CD4-positive, CD25-positive, alpha-beta regulatory T cell (primary cell): ENCODE measurements around the gene NR3C2. TPM values are rescaled to one million over a fixed set of nuclear protein-coding genes. Genes with fewer than 3 reads are reported as not detected.

Source experiments
- ATAC-seq, 2 donors: fragments of 150-1000 bp; cut with Tn5 transposase; one replicate each; pipeline ENCODE4 v1.10.0; 2021; ENCODE audit warnings: low read depth in 2 of 2, moderate number of reproducible peaks in 2 of 2, moderate library complexity in 1 of 2
- DNase-seq, 3 donors: peaks; one replicate each; pipeline versions ENCODE4 v3.0.0 to v3.0.0-alpha.2; 2012 to 2022; ENCODE audit warnings: mixed read lengths in 1 of 3
- H3K27ac ChIP-seq: one replicate; pipeline ENCODE4 v1.7.0; 2013; ENCODE audit warnings: mild to moderate bottlenecking, low read length; ENCODE audit not compliant: insufficient read depth, poor library complexity, severe bottlenecking
- H3K27me3 ChIP-seq: one replicate; pipeline ENCODE4 v1.7.0; 2013; ENCODE audit warnings: low read length; ENCODE audit not compliant: control insufficient read depth, insufficient read depth
- H3K36me3 ChIP-seq: one replicate; pipeline ENCODE4 v1.7.0; 2013; ENCODE audit warnings: mild to moderate bottlenecking, low read length, moderate library complexity; ENCODE audit not compliant: control insufficient read depth, insufficient read depth
- H3K4me1 ChIP-seq: 2 replicates; pipeline ENCODE4 v1.7.0; 2013; ENCODE audit warnings: mild to moderate bottlenecking, low read length; ENCODE audit not compliant: insufficient read depth, control insufficient read depth, poor library complexity, severe bottlenecking
- H3K4me3 ChIP-seq: one replicate; pipeline ENCODE4 v1.7.0; 2013; ENCODE audit warnings: low read depth, mild to moderate bottlenecking, low read length, moderate library complexity
- H3K9me3 ChIP-seq, 2 experiments: 1 replicate in 1 of 2; 2 replicates in 1 of 2; pipeline ENCODE4 v1.7.0; 2013; ENCODE audit warnings: low read length in 2 of 2, mild to moderate bottlenecking in 1 of 2, moderate library complexity in 1 of 2; ENCODE audit not compliant: control insufficient read depth in 2 of 2
- H3K27ac Mint-ChIP-seq, 3 donors: one replicate each; pipeline ENCODE4 v1.8.0; 2020 to 2022; ENCODE audit warnings: mild to moderate bottlenecking in 3 of 3, mixed read lengths in 3 of 3, moderate library complexity in 2 of 3
- H3K27me3 Mint-ChIP-seq: one replicate; pipeline ENCODE4 v1.8.0; 2022; ENCODE audit warnings: mild to moderate bottlenecking, mixed read lengths
- H3K36me3 Mint-ChIP-seq: one replicate; pipeline ENCODE4 v1.8.0; 2020; ENCODE audit warnings: mixed read lengths
- H3K4me1 Mint-ChIP-seq, 4 donors: one replicate each; pipeline ENCODE4 v1.8.0; 2020 to 2022; ENCODE audit warnings: mixed read lengths in 4 of 4, mild to moderate bottlenecking in 1 of 4
- H3K4me3 Mint-ChIP-seq, 4 donors: one replicate each; pipeline ENCODE4 v1.8.0; 2020 to 2022; ENCODE audit warnings: mild to moderate bottlenecking in 4 of 4, mixed read lengths in 4 of 4, moderate library complexity in 3 of 4
- H3K9me3 Mint-ChIP-seq, 7 donors: one replicate each; pipeline ENCODE4 v1.8.0; 2020 to 2022; ENCODE audit warnings: mixed read lengths in 7 of 7, mild to moderate bottlenecking in 3 of 7, moderate library complexity in 2 of 7
- polyA plus RNA-seq, 4 donors: library from polyadenylated mRNA; unstranded; fragments of 300-500 nt; fragmentation: Illumina TruSeq; gene quantifications; one replicate each; pipeline ENCODE4 v1.2.3, GENCODE V29; 2021
- total RNA-seq: library from RNA; stranded (reverse); gene quantifications from one replicate; pipeline ENCODE4 v1.2.3, GENCODE V29; 2022

NR3C2 gene
- total and polyA plus RNA-seq, 5 donors from 2014 or later = 1.2 to 16.1 (median 3.2) TPM

DNA sequence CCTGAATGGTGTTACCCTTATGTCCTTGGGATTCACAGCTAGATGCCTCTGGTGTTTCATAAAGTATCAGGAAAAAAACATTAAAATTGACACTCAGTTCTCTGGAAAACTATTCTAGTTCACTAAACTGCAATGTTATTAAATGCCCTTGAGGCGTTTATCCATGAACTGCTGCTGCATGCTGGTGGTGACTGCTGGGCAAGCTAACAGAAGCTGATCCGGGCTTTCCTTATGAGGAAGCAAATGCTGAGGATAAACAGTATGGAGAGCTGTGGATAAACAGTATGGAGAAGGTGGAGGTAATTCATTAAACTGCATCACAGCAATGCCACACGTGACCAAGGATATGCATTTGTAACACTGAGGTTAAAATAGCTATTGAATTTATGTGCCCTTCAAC, 227.0 kb downstream of the NR3C2 start:
- no peaks in the 10 kb centered on the region for H3K36me3 Mint-ChIP-seq
- ATAC-seq (no peak), DNase-seq (no peak)
- peaks cover 21 to 32% (median 29%) of the 10 kb centered on the region in 4 donors for H3K4me1 Mint-ChIP-seq
- no peaks in the 10 kb centered on the region for H3K9me3 ChIP-seq
- no peaks in the 10 kb centered on the region for H3K27me3 ChIP-seq
- H3K27ac Mint-ChIP-seq = no peak overlapping the region
- peaks cover 11% of the 10 kb centered on the region for H3K4me1 ChIP-seq
- H3K27me3 Mint-ChIP-seq = no peaks in the 10 kb centered on the region
- no peak overlapping the region for H3K4me3 ChIP-seq
- peaks cover 0 to 2% (median 0%) of the 10 kb centered on the region in 7 donors for H3K9me3 Mint-ChIP-seq
- H3K27ac ChIP-seq = no peak overlapping the region
- H3K36me3 ChIP-seq = no peaks in the 10 kb centered on the region
- H3K4me3 Mint-ChIP-seq = no peak overlapping the region

DNA sequence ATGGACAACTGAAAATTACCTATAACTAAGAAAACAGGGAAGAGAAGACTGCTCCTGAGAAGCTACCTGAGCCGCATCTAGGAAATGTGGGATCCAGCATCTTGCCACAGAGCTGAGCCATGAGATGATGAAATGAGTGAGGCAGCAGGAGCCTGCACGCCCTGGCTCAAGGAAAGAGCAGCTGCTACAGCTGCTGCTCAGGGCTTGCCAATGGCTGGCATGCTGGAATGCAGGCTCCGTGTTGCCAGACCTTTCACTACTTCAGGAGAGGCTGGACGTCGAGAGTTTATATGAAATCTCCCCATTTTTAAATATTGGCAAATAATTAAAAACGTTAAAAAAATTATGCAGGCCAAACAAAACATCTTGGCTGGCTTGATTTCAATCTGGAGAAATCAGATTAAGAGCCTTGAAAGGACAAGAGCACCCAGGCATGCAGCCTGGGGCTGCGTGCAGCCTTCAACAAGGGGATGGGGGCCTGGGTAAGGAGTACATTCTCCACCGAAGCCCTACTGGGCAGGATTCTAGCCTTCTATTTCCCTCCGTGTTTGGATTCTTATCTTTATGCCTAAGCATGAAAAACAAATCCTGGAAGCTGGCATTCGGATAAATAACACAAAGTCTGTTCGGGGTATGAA, 227.6 kb downstream of the NR3C2 start:
- DNase-seq = no peak
- H3K27ac Mint-ChIP-seq = no peak overlapping the region
- Histone ChIP-seq H3K27ac (no peak overlapping the region), H3K9me3 (no peaks in the 10 kb centered on the region), H3K4me3 (no peak overlapping the region), H3K4me1 (peaks cover 11% of the 10 kb centered on the region), H3K27me3 (no peaks in the 10 kb centered on the region), H3K36me3 (no peaks in the 10 kb centered on the region)
- no peak for ATAC-seq
- H3K9me3 Mint-ChIP-seq = peaks cover 0 to 2% (median 0%) of the 10 kb centered on the region in 7 donors
- H3K4me3 Mint-ChIP-seq = no peak overlapping the region
- H3K4me1 Mint-ChIP-seq = peaks cover 21 to 32% (median 29%) of the 10 kb centered on the region in 4 donors
- no peaks in the 10 kb centered on the region for H3K27me3 Mint-ChIP-seq
- H3K36me3 Mint-ChIP-seq = peaks cover under 1% of the 10 kb centered on the region

DNA sequence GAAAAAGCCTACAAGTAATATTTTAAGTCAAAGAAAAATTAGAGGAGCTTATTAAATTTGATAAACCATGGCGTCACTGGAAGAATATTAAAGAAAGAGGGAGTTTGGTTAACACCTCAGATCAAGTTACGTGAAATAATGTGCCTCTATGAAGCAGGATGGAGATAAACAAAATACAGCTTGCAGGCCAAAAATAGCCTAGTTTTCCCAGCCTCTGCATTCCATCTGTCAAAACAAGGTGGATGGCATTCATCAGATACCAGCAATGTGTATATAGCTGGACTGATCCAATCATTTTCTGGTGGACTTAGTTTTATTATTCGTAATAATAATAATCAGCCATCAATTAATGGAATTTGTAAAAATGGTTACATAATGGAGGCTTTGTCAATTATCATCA, 230.7 kb downstream of the NR3C2 start:
- H3K27me3 ChIP-seq = no peaks in the 10 kb centered on the region
- H3K36me3 Mint-ChIP-seq = peaks cover 10% of the 10 kb centered on the region
- no peaks in the 10 kb centered on the region for H3K36me3 ChIP-seq
- no peak for DNase-seq
- no peak overlapping the region for H3K27ac ChIP-seq
- peaks cover 5% of the 10 kb centered on the region for H3K4me1 ChIP-seq
- no peak for ATAC-seq
- H3K27ac Mint-ChIP-seq = no peak overlapping the region
- H3K9me3 ChIP-seq = no peaks in the 10 kb centered on the region
- H3K4me1 Mint-ChIP-seq = peaks cover 6 to 10% (median 8%) of the 10 kb centered on the region in 4 donors
- no peaks in the 10 kb centered on the region for H3K27me3 Mint-ChIP-seq
- H3K9me3 Mint-ChIP-seq = no peaks in the 10 kb centered on the region
- peak overlapping the region in 1 of 4 donors; percentile 39 for H3K4me3 Mint-ChIP-seq
- H3K4me3 ChIP-seq = no peak overlapping the region

DNA sequence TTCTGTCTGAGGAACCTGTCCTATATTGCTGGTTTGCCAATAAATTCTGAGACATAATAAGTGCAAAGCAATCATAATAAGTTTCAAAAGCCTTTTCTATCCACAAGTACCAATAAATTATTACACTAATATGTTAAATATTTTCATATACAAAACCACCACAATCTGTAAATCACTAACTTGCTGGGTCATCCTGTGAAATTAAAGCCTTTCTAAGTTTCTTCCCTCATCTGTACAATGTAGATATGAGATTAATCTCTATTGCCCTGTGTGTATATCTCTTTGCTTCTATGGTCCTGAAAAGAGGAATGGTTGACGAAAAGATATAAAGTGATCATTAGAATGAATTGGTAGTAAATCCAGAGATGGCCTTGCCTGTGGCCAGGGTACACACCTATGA, 231.6 kb downstream of the NR3C2 start:
- H3K27me3 ChIP-seq = no peaks in the 10 kb centered on the region
- Mint-ChIP-seq H3K27ac (no peak overlapping the region), H3K9me3 (no peaks in the 10 kb centered on the region), H3K4me1 (peaks cover under 1 to 10% (median 5%) of the 10 kb centered on the region in 4 donors), H3K4me3 (no peak overlapping the region), H3K27me3 (no peaks in the 10 kb centered on the region), H3K36me3 (peaks cover 13% of the 10 kb centered on the region)
- H3K36me3 ChIP-seq = no peaks in the 10 kb centered on the region
- no peaks in the 10 kb centered on the region for H3K9me3 ChIP-seq
- no peaks in the 10 kb centered on the region for H3K4me1 ChIP-seq
- ATAC-seq (no peak), DNase-seq (no peak)
- no peak overlapping the region for H3K27ac ChIP-seq
- no peak overlapping the region for H3K4me3 ChIP-seq

DNA sequence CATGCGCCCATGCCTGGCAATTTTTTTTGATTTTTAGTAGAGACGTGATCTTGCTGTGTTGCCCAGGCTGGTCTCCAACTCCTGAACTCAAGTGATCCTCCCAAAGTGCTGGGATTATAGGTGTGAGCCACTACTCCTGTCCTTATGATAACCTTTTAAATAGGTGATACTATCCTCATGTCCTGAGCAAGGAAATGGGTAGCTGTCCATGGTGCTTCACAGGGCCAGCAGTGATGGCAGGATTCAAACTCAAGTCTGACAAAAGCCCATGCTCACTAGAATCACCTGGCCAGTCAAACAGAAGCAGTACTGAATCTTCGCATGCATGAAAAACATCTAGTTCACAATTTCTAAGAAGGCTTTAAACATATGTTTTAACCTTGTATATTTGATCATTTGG, 235.1 kb downstream of the NR3C2 start:
- peaks cover 0 to 16% (median 6%) of the 10 kb centered on the region in 4 donors for H3K4me1 Mint-ChIP-seq
- no peaks in the 10 kb centered on the region for H3K27me3 ChIP-seq
- peaks cover 18% of the 10 kb centered on the region for H3K36me3 Mint-ChIP-seq
- DNase-seq (peak in 1 of 3 donors; percentile 4), ATAC-seq (no peak)
- H3K4me3 ChIP-seq = no peak overlapping the region
- no peaks in the 10 kb centered on the region for H3K27me3 Mint-ChIP-seq
- H3K27ac Mint-ChIP-seq = no peak overlapping the region
- H3K36me3 ChIP-seq = no peaks in the 10 kb centered on the region
- H3K9me3 ChIP-seq = no peaks in the 10 kb centered on the region
- H3K4me1 ChIP-seq = no peaks in the 10 kb centered on the region
- peak overlapping the region in 1 of 4 donors; percentile 43 for H3K4me3 Mint-ChIP-seq
- no peak overlapping the region for H3K27ac ChIP-seq
- H3K9me3 Mint-ChIP-seq = no peaks in the 10 kb centered on the region

DNA sequence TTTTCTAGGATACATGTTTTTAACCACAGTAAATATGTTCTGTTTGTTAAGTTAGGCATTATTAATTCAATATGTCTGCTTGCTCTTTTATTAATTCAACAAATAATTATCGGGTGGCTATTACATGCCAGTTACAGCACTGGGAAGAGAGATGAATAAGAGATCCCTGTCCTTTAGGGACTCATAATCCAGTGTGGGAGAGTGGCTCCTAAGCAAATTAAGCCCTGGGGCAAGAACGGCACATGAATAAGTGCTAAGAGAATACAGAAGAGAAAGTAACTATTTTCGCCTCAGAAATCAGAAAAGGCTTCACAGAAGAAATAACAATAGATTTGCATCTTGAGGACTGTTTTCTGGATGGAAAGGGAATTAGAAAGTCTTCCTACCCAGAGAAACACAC, 236.7 kb downstream of the NR3C2 start:
- no peak for ATAC-seq

DNA sequence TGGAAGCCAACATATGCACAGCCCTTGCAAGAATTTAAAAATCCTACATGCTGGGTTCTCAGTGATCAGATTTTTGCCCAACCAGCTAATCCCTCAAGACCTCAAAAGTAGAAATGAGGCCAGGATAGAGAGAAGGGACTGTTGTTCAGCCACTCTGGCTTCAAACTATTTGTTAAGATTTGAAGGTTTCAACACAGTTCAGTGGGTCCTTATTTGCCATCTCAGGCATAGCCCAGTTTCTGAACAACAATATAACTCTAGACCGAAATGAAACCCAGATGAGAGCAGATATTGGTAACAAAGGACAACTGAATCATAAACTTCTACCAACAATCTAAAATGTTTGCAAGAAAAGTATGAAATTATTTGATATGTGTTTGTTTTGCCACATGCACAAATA, 237.3 kb downstream of the NR3C2 start:
- ATAC-seq (no peak), DNase-seq (no peak)
- H3K36me3 ChIP-seq = no peaks in the 10 kb centered on the region
- H3K4me3 Mint-ChIP-seq = no peak overlapping the region
- H3K4me3 ChIP-seq = no peak overlapping the region
- H3K4me1 Mint-ChIP-seq = peaks cover 0 to 16% (median 5%) of the 10 kb centered on the region in 4 donors
- peaks cover 21% of the 10 kb centered on the region for H3K36me3 Mint-ChIP-seq
- H3K27ac Mint-ChIP-seq = no peak overlapping the region
- H3K9me3 Mint-ChIP-seq = no peaks in the 10 kb centered on the region
- no peaks in the 10 kb centered on the region for H3K27me3 ChIP-seq
- no peak overlapping the region for H3K27ac ChIP-seq
- H3K4me1 ChIP-seq = no peaks in the 10 kb centered on the region
- H3K27me3 Mint-ChIP-seq = no peaks in the 10 kb centered on the region
- H3K9me3 ChIP-seq = no peaks in the 10 kb centered on the region

More for the DNA sequence above, 236.7 kb downstream of the NR3C2 start:
- no peaks in the 10 kb centered on the region for H3K36me3 ChIP-seq
- H3K27ac Mint-ChIP-seq = no peak overlapping the region
- no peaks in the 10 kb centered on the region for H3K4me1 ChIP-seq
- H3K4me3 ChIP-seq = no peak overlapping the region
- DNase-seq = no peak
- peaks cover 0 to 16% (median 4%) of the 10 kb centered on the region in 4 donors for H3K4me1 Mint-ChIP-seq
- no peaks in the 10 kb centered on the region for H3K27me3 ChIP-seq
- H3K9me3 ChIP-seq = no peaks in the 10 kb centered on the region
- H3K9me3 Mint-ChIP-seq = no peaks in the 10 kb centered on the region
- H3K4me3 Mint-ChIP-seq = no peak overlapping the region
- no peak overlapping the region for H3K27ac ChIP-seq
- H3K36me3 Mint-ChIP-seq = peaks cover 18% of the 10 kb centered on the region
- no peaks in the 10 kb centered on the region for H3K27me3 Mint-ChIP-seq

DNA sequence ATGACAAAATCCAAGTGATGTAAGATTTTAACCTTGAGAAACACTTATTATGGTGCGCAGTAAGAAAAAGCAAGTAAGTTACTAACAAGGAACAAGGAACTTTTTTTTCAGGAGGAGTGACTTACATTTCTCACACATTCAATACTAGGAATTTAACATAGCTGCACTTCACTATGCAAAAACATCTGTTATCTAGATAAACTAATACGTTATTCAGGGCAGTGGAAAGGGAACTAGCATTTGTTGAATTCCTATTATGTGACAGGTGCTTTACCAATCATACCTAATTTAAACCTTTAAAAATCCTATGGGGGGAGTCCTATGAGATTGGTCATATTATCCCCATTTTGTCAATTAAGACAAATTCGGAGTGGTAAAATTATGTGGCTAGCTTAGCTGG, 238.0 kb downstream of the NR3C2 start:
- no peaks in the 10 kb centered on the region for H3K4me1 ChIP-seq
- H3K27me3 ChIP-seq = no peaks in the 10 kb centered on the region
- Mint-ChIP-seq H3K9me3 (no peaks in the 10 kb centered on the region), H3K4me1 (peaks cover 0 to 16% (median 5%) of the 10 kb centered on the region in 4 donors), H3K27ac (no peak overlapping the region), H3K36me3 (peaks cover 18% of the 10 kb centered on the region), H3K4me3 (no peak overlapping the region), H3K27me3 (no peaks in the 10 kb centered on the region)
- ATAC-seq (no peak), DNase-seq (no peak)
- no peak overlapping the region for H3K4me3 ChIP-seq
- no peaks in the 10 kb centered on the region for H3K36me3 ChIP-seq
- H3K27ac ChIP-seq = no peak overlapping the region
- no peaks in the 10 kb centered on the region for H3K9me3 ChIP-seq
